Fibroblast of pulmonary artery (primary cell): ENCODE measurements around the gene PACS1.

Source experiments
- DNase-seq: peaks from one replicate; pipeline ENCODE4 v3.0.0-alpha.2; 2010; ENCODE audit warnings: low read depth
- H3K4me3 ChIP-seq: replicated peaks from 2 replicates; pipeline ENCODE4 v1.5.1; 2011; ENCODE audit warnings: low read depth, mild to moderate bottlenecking, control low read depth, low read length, moderate library complexity
- TF ChIP-seq, protein P1 (sequence below): IDR thresholded peaks from 2 replicates; pipeline ENCODE4 v1.5.1; 2011; ENCODE audit warnings: mild to moderate bottlenecking, control low read depth, low read length, inconsistent platforms; ENCODE audit errors: missing control alignments

Gene PACS1

DNA sequence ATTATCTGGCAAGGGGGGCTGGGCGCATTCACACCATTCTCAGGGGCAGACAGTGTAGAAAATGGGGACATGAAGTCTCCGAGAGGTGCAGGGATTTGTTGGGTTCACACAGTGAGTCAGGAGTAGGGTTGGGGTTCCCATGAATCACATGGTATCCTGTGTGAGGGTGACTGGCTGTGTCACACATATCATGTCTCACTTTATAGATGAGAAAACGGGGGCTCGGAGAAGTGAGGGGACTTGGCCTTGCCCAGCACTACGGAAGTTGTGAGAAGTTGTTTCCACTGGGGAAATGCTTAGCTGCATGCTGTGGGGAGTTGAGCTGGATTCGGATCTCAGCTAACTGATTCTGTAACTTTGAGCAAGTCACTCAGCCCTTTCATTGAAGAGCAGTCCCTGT is 25.3 kb upstream of the PACS1 start:
- TF ChIP-seq, protein P1, sequence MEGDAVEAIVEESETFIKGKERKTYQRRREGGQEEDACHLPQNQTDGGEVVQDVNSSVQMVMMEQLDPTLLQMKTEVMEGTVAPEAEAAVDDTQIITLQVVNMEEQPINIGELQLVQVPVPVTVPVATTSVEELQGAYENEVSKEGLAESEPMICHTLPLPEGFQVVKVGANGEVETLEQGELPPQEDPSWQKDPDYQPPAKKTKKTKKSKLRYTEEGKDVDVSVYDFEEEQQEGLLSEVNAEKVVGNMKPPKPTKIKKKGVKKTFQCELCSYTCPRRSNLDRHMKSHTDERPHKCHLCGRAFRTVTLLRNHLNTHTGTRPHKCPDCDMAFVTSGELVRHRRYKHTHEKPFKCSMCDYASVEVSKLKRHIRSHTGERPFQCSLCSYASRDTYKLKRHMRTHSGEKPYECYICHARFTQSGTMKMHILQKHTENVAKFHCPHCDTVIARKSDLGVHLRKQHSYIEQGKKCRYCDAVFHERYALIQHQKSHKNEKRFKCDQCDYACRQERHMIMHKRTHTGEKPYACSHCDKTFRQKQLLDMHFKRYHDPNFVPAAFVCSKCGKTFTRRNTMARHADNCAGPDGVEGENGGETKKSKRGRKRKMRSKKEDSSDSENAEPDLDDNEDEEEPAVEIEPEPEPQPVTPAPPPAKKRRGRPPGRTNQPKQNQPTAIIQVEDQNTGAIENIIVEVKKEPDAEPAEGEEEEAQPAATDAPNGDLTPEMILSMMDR = no peak
- DNase-seq = no peak
- no peak overlapping the region for H3K4me3 ChIP-seq

DNA sequence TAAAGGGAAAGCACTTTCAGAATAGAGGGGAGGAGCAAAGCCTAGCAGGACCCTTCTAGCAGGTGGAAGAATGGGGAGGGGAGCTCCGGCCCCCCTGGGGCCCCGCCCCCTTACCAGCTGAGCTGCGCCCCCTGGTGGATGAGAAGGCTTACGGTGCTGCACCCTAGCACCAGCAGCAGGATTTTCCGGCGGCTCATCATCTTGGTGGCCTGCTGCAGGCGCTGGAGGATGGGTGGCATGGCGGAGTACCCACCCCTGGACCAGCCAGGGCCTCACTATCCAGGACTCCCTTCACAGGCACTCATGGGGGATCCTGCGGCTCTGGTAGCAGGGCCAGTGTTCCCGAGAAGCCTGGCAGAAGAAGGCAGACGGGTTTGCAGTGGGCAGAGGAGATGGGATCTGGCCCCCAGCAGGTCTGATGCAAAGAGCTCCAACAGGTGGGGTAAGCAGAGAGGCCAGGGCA is 24.9 kb upstream of the PACS1 start:
- DNase-seq = peak; percentile 80
- TF ChIP-seq, protein P1 = peak; percentile 91
- H3K4me3 ChIP-seq = no peak overlapping the region

DNA sequence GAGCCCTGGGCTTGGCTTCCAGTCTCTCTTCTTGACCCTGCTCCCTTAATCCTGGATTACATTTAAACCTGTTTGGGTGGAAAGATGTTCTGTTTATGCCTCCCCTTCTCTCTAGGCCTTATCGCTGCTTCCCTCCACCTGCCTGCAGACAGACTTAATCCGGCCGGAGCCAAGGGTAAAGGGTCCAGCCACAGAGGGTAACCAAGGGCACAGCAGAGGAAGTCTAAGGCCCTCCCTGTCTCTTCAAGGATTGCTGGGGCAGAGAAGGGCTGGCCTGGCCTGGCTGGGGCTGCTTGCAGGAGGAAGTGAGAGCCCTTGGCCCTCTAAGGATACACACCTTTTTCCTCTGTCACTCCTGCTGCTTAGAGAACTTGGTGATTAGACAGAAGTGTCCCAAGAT is 23.2 kb upstream of the PACS1 start:
- DNase-seq = no peak
- no peak overlapping the region for H3K4me3 ChIP-seq
- TF ChIP-seq, protein P1 = no peak

DNA sequence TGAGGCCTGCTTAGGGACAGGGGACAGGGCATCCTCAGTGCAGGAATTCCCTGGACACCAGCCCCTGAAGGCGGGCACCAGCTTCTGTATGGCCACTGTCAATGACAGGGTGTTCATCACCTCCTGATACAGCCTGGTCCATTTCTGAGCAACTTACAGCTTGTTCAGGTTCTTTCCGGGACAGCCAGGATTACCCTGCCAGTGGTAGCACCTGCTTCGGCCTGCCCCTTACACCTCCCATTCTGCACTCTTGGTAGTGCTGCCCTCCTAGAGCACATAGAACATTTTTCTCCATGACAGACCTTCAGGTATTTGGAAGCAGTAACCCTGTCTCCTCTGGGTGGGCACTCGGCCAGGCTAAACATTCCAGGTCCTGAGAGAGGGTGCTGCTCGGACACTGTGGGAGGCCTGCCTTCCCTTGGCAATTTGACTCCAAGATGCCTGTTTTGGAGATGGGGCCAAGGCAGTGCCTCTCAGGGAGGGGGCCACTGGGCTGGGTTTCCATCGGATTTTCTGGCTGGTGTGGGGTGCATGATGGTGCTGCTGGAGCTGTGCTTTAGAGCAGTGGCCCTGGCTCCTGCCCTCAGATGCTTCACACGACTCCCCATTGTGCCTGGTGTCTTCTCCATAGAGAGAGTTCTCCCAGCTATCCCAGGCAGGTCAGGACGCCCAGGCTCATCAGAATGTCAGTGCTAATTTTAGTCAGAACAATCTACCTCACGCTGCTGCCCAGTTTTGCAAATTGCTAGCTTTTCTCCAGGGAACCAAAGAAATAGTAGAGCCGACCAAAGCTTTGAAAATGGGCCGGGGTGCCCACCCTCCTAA is 22.3 kb upstream of the PACS1 start:
- H3K4me3 ChIP-seq = no peak overlapping the region
- no peak for DNase-seq
- TF ChIP-seq, protein P1 = no peak

DNA sequence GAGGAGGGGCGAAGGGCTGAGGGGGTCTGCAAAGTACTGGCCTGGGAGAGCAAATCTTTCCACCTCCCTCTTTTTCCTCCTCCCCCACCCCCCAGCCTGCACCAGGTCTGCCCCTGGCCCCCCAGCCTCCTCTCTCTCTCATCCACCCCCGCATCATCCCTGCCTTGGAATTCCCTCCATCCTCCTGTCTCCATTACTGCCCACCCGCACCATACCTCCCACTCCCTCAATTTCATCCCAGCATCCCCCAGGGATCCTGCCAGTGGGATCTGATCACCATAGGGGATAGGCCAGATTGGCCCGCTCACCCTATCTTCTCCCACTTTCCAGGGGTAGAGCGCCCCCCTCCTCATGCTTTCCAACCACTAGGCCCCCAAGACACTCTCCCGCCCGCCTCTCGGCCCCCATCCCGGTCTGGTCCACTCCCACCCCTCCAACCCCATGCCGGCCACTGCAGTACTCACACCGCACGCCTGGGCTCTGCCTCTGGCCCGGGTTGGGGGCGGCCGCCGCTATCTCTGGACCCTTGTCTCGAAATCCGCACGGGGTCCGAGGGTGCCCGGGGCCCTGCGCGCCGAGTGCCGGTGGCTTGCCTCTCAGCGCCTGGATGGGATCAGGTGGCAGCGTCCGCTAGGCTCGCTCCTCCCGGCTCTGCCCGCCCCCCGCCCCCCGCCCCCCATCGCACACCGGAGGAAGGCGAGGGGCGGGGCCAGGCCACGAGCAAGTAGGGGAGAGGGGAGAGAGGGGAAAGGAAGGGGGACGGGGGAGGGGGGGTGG is 21.3 kb upstream of the PACS1 start, which contains the start of gene GAL3ST3:
Gene GAL3ST3, minus strand, starts transcription at position 615 of the 777 bp plus-strand sequence. CDS start 3,746 bp downstream, outside the sequence.
- TF ChIP-seq, protein P1 = no peak
- no peak for DNase-seq
- no peak within 1 kb of the TSS for H3K4me3 ChIP-seq

DNA sequence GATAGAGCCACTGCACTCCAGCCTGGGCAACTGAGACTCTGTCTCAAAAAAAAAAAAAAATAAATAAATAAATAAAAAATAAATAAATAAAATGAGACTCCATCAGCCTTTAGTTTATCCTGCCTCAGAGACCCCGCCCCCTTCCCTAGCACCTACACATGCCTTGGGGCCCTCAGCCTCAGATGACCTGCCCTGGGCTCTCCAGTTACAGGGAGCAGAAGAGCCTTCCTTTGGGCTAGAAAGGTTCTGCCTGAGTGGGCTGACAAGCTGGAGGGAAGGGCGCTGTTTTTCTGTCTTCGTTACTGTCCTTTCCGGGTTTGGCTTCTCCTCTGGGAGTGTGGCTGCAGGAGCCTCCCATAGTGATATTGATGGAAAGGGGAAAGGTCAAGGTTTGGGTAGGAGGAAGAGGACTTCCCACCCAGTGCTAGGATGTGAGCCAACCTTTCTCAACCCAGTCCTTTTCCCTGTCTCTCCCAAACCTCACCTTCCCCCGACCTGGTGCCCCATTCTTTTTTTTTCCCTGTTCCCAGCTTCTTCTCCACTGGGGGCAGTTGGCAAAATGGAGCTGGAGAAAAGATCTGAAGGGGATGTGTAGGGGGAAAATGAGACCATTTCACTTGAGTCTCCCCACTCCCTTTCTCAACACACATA is 19.4 kb upstream of the PACS1 start:
- TF ChIP-seq, protein P1 = no peak
- no peak overlapping the region for H3K4me3 ChIP-seq
- no peak for DNase-seq
